Fibroblast of mammary gland (primary cell): ENCODE data around the gene ARHGAP5.

Source experiments
- DNase-seq: peaks from one replicate; pipeline ENCODE4 v3.0.0-alpha.2; 2010; ENCODE audit warnings: low read depth
- H3K4me3 ChIP-seq: 2 replicates; pipeline ENCODE4 v1.5.1; 2011; ENCODE audit warnings: low read depth, mild to moderate bottlenecking, low read length, moderate library complexity; ENCODE audit not compliant: control insufficient read depth
- CTCF ChIP-seq: conservative IDR thresholded peaks from 2 replicates; pipeline ENCODE4 v1.5.1; 2011; ENCODE audit warnings: low read depth, low read length, inconsistent platforms; ENCODE audit not compliant: control insufficient read depth, insufficient read depth

The ARHGAP5 gene

DNA sequence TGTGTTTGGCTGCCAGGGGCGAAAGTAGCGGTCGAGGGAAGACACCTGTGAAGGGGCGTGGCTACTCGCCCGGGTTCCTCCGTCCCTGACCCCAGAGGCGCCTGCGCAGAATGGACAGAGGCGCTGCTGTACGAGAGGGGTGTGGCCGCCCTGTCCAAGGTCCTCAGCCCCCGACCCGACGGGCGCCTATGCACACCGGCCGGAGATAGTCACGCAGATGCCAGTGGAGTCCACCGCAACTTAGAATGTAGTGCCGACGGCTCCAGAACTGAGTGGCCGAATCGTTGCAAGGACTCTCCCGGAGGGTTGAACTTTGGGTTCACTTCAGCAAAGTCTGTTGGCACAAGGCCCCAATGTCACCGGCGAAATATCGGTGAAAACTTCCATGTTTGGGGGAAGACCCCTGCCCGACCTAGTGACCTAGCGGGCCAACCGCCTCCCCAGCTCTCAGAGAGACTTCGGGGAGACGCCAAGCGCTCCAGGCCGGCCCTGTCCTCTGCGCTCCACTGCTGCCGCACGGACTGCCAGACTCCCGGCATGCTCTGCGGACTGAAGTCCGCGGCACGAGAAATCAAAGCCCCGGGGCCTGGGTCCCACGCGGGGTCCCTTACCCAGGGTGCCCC is 124.2 kb downstream of the ARHGAP5 start:
- DNase-seq: peak; percentile 40
- peak overlapping the region; percentile 63 for H3K4me3 ChIP-seq
- no peak for TF ChIP-seq CTCF

GRCh38 chr14:32201816-32202490 is 124.8 kb downstream of the ARHGAP5 start, which contains the start of gene RNU6-7:
RNU6-7 (plus strand) TSS chr14:32202045.
- peak; percentile 18 for DNase-seq
- H3K4me3 ChIP-seq: peak within 1 kb of the TSS; percentile 63
- no peak for TF ChIP-seq CTCF

- peak overlapping the region; percentile 63 for H3K4me3 ChIP-seq
- peak; percentile 30 for DNase-seq
- no peak for TF ChIP-seq CTCF
These were observed 125.4 kb downstream of the ARHGAP5 start for GRCh38 chr14:32202491-32202997.

DNA sequence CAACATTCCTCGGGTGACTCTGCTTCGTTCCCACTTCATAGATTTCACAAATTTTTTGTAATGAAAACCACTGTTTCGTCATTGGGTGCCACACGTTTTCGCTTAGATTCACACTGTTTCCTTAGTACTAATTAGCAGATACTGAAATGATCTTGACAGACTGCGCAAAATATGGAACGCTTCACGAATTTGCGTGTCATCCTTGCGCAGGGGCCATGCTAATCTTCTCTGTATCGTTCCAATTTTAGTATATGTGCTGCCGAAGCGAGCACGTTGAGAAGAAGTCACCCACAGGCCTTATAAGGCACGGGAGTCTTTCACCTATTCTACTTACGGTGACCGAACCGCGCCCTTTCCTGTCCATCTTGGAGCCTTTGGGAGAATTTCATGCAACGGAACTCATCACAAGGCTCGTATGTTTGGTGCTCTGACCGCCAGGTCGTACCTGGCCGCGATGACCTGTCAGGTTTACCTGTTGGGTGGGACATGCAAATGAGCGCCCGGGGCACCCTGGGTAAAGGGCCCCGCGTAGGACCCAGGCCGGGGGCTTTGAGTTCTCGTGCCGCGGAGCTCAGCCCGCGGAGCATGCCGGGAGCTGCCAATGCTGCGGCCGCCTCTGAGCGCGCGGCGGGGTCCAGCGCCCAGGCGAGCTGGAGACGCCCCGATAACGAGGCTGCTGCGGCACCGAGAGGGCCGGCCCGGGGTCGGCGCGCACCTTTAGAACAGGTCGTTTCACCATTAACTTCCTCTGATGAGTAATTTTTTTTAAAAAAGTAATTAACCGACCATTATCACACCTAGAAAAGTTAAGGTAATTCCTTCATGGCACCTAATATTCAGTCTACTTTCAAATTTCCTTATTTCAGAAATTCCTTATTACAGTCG is 126.1 kb downstream of the ARHGAP5 start, which contains the start of gene RNU6-8:
RNU6-8 (minus strand) TSS at position 272 of the 885 bp plus-strand sequence.
- DNase-seq: peak; percentile 75
- no peak for TF ChIP-seq CTCF

GRCh38 chr14:32203928-32204357 is 126.8 kb downstream of the ARHGAP5 start:
- TF ChIP-seq CTCF: no peak
- peak overlapping the region; percentile 63 for H3K4me3 ChIP-seq
- no peak for DNase-seq

More for the DNA sequence above, 126.1 kb downstream of the ARHGAP5 start, which contains the start of gene RNU6-8:
- peak within 1 kb of the TSS; percentile 63 for H3K4me3 ChIP-seq

DNA sequence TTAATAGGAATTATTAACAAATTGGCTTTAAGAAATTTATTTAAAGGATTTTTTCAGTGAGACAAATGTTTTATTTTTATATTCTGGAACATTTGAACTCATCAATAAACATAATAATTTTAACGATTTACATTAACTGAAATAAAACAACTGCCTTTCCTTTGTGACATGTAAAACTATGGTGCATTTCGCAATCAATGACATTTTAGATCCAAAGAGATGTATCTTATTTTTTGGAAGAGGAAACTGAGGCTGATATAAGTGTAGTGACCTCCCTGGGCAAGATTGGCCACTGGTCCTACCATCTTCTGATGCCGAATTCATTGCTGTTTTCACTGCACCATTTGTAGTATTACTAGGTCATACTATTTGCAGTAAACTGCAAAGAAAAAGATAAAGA is 128.4 kb downstream of the ARHGAP5 start:
- DNase-seq: no peak
- TF ChIP-seq CTCF: no peak
- H3K4me3 ChIP-seq: no peak overlapping the region
